GM18907 (cell line): Measurements from ENCODE around the gene CD82.
A peak's percentile ranks its signal among the peaks of the same experiment; 100 is the strongest.
"Not testable (repeated sequence)": the region's sequence is repeated elsewhere in the genome, so short reads cannot be mapped to it uniquely, and the experiment has no call there.

Experiments used
- ATAC-seq: cut with Tn5 transposase; IDR thresholded peaks from one replicate; pipeline ENCODE4 v1.9.1; 2021; ENCODE audit warnings: mild to moderate bottlenecking, moderate library complexity; ENCODE audit not compliant: unreplicated experiment

CD82 gene

GRCh38 chr11:44559207-44559939 is 6.1 kb upstream of the CD82 start:
- ATAC-seq = peak; percentile 84

DNA sequence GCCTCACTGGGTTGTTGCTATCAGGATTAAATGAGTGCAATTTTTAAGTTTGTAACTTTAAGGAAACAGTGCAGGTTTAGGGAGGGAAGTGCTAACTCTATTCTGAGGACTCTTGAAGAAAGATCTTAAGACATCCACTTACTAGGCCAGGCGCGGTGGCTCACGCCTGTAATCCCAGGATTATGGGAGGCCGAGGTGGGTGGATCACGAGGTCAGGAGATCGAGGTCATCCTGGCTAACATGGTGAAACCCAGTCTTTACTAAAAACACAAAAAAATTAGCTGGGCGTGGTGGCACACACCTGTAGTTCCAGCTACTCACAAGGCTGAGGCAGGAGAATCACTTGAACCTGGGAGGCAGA is 5.5 kb upstream of the CD82 start:
- ATAC-seq = not testable (repeated sequence)

- ATAC-seq = no peak
Observed at GRCh38 chr11:44561275-44561805, 4.1 kb upstream of the CD82 start.

DNA sequence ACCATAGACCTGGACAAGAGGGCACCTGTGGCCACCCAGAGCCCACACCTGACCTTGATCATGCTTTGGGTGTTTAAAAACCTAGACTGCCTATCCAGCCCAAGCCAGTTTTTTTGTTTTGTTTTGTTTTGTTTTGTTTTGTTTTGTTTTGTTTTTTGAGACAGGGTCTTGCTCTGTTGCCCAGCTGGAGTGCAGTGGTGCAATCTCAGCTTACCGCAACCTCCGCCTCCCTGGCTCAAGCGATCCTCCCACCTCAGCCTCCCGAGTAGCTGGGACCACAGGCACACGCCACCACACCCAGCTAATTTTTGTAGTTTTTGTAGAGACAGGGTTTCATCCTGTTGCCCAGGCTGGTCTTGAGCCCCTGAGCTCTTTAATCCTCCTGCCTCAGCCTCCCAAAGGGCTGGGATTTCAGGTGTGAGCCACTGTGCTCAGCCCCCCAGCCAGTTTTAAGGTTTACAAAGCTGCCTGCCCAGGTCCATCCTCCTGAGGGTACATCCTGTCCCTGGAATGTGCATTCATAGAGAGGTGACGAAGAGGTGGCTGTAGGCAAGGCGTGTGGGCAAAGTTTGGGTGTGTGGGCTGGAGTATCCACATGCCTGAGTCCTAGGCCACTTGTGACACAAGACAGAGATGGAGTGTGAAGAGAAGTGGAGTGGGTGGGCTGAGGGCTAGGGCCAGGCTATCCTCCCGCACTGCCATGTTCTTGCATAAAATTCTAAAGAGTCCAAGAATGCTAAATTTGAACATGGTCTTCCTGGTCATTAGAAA is 3.3 kb upstream of the CD82 start:
- no peak for ATAC-seq

DNA sequence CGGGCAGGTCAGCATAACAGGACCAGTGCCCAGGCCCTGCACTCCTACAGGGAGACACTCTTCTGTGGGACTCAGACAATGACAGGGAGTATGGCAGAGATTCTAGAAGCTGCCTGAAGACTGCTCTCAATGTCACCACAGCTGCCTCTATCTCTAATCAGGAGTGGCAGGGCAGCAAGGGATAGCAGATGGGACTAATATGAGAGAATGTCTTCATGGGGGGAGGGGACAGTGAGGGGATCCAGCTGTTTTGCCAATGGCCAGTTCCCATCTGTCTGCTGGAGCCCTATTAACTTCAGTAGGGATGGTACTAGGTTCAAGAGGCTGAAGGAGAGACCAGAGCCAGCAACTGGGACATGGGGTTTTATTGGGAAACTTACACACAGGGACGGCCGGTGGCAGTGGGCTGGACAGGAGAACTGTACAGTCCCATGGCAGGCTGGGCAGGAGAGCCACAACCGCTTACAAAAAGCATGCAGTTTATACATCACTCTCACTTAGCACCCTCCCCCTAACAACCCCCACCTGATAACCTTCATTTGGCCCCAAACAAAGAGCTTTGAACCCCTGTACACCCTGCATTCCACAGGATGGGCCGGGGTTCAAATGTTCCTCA is 2.5 kb upstream of the CD82 start:
- ATAC-seq = no peak

- no peak for ATAC-seq
Observed at GRCh38 chr11:44563711-44564110, 1.8 kb upstream of the CD82 start.

GRCh38 chr11:44564166-44564565 is 1.3 kb upstream of the CD82 start:
- no peak for ATAC-seq

DNA sequence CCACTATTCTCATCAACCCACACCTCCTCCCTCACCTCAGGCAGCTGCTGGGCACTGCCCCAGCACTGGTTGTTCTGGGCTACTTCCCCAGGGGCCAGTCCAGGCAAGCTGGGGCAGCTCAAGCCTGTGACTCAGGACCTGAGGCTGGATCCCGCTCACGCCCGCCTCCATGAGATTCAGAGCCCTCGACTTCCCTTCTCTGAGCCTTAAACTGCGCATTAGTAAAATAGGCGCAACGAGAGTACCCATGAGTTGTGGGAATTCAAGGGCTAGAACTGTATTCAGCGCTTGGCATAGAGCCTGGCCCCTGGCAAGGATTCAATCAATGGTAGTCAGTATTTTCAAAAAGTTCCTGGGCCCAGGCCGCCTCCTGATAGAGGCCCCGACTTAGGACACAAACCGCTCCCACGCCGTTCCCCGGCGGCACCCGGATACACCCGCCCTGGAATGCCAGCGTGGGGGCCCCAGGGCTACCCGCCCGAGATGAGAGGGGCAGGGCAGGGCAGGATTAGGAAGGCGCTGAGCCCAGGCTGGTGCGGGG is 723 bp upstream of the CD82 start:
- ATAC-seq = no peak

DNA sequence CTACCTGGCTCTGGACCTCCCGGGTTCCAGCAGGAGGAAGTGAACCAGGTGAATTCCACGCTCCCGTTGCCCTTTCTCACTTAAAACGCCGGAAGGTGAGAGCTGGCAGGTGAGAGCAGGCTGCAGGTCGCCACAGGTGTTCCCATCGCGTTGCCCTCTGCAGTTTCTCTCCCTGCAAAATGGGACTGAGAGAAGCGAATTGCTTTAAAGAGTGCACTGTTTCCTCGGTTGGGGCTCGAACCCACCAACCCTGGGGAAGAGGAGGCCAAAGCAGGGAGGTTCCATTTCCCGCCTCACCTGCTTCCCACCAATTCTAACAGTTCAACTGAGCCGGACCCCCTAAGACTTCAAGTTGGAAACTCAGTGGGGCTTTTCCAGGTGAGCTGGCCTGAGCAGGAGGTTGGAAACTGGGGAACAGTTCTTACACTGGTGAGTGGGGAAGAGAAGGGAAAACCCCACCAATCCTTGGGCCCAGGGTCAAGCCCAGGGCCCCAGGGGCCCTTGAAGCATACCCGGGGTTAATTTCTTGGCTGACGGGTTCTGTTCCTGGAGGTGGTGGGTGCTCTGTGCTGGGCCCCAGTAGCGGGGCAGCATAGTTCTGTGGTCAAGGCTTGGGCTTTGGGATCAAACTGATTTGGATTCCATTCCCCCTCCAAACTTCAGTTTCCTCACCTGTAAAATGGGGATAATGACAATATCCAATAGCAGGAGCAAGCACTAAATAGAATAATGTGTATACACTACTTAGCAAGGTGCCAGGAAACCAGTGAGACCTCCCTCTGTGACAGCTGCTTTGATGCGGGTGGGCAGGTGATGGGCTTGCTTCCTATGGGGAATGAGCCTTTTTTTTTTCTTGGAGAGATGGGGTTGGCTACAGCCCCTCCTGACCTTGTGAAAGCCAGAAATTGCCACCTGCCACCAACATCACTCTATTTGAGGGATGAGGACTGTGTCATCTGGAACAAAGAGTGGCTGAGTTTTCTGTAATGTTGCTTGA is 788 bp downstream of the CD82 start:
- no peak for ATAC-seq

DNA sequence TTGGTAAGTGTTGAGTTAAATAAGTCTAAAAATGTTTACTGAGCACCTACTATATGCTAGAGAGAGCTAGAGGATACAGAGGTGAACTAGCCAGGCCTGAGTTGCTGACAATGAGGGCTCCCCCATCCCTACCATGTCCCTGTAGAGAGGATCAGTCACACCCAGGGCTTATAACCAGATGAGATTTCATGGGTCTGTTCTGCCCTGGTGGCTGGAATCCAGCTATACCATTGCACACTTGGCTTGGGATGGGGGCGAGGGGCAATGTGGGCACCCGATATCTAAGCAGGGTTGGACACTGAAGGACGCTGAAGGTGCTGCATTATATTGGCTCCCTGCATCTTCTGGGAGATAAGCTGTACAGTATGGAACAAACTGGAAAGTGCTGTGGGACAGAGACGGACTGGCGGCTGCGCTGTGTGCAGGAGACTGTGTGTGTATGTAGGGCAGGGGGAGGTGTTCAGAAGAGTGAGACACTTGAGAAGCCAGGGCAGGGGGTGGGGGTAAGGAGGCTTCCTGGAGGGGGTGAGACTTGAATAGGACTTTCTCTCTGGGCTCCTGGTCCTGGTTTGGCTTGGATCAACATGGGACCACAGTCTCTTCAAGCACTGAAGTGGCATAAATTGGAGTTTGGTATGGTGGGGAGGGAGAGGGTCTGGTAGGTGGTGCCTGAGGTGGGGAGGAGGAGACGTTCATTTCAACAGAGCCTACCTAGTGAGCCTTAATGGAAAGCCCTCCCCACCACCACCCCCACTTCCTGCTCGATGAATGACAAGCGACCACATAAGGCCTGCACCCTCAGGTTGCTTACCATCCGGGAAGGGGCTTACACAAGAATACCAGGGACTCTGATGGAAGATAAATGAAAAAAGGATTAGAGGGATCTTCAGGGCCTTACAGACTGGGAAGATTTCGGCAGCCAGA is 1.8 kb downstream of the CD82 start:
- no peak for ATAC-seq

- no peak for ATAC-seq
Observed at GRCh38 chr11:44567876-44568256, 2.4 kb downstream of the CD82 start.

- no peak for ATAC-seq
Observed at GRCh38 chr11:44568331-44568657, 2.8 kb downstream of the CD82 start.

GRCh38 chr11:44568658-44569473 is 3.4 kb downstream of the CD82 start:
- ATAC-seq = peak; percentile 54

- no peak for ATAC-seq
Observed at GRCh38 chr11:44570411-44571155, 5.1 kb downstream of the CD82 start.

DNA sequence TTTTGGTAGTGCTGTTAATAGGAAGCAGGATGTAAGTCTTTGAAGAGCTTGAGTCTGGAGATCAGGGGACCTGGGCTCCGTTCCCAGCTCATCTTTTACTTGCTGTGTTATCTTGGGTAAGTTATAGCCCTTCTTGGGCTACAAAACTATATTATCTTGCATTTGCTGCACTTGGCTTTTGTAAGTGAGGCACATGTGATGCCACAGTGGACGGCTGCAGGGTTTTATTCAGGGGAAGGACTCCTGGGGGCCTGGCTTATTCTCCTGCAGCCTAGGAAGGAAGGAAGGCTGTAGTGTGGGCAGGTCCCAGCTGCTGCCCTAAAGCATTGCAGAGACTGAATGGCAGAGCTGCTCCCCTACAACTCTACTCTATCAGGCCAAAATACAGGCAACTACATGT is 6.4 kb downstream of the CD82 start:
- no peak for ATAC-seq

GRCh38 chr11:44572436-44572835 is 7.0 kb downstream of the CD82 start:
- ATAC-seq = no peak

GRCh38 chr11:44572884-44573283 is 7.4 kb downstream of the CD82 start:
- ATAC-seq = no peak

GRCh38 chr11:44573333-44573732 is 7.9 kb downstream of the CD82 start:
- no peak for ATAC-seq
